Stimulated activated CD4-positive, alpha-beta T cell treated with anti-CD3 and anti-CD28 coated beads, Interleukin-4, amount 100 ng/mL, for 24 hours (primary cell): Measurements from ENCODE around the gene TAF15.

Source experiments
- DNase-seq: peaks from one replicate; pipeline ENCODE4 v3.0.0-alpha.2; 2020

TAF15 gene

DNA sequence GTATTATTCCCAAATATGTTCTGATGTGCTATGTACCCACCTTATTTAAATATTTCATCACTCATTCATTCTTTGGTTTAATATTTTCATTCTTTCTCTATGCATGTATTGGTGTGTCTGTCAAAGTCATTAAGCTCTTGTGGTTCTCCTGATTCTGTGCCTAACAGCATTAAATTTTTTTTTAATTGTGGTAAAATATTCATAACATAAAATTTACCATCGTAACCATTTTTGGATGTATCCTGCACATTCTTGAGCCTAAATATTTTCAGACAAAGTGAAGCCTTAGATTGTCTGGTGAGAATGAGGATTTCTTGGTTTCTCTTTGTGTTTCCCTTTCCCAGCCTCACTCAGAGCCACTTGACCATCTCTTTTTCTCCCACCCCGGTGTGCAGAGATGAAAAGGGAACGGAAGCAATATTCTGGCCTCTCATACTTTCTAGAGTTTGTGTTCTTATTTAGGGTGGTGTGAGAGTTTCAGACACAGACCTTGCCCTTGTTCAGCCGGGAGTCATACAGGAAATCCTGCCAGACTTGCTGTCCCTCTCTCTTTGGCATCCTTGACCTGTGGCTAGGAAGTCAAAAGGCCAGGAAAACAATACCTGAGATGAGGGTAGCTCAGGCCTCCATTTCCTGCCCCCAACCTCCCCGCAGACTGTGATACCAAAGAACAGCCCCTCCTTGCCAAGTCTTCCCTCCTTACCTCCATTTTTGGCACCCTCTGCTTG is 66.0 kb downstream of the TAF15 start:
- no peak for DNase-seq

DNA sequence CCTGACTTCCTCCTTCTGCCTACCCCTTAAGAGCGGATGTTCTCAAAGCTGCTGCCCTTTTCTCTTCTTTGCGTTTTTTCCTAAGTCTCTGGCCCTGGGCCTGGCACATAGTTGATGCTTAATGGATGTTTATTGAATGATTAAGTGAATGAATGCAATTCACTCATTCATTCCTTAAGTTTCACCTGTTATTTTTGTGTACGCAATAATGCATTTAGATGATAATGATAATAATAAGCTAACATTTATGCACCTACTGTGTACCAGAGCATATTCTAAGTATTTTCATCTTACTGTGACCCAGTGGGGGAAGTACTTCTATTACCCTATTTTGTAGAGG is 66.5 kb downstream of the TAF15 start:
- DNase-seq = no peak

DNA sequence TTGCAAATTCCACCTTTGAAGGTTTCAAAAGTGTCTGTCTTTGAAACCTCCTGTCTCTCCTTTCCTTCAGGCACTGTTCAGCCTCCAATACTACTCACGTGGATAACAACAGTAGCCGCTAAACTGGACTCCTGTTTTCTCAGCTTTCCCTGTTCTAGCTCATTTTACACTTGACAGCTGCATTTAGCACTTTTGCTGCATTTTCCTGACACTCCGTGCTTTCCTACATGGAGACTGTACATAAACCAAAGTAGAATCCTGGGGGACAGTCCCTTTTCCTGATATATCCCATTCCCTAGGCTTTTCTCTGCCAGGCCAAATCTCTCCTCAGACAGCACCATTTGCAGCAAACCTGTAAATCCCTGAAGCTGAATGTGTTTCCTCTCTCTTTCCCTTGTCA is 67.2 kb downstream of the TAF15 start:
- DNase-seq = no peak

DNA sequence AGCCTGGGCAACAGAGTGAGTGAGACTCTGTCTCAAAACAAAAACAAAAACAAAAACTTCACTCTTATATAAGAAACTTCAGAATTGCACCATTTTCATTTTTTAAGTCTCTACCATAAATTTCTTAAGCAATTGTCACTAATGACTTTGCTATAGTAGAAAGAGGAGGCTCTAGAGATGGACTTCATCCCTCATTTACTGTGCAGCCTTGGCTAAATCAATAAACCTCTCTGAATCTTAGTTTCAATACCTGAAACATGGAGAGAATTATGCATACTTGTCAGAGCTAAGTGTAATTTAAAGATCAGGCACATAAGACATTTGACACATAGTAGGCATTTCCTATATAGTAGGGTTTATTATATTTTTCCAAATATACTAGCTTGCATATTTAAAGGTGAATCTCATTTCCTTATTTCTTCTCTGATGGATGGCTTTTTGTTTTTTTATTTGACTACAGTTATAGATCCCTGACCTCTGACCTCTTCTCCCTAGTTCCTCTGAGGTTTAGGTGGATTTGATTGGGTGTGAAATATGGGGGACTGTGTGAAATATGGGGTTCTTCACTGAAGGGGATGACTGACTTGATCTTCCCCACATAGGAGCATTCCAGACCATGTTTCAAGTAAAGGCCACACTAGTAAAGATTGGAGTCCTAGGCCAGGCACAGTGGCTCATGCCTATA is 68.2 kb downstream of the TAF15 start:
- DNase-seq = no peak

GRCh38 chr17:35878361-35878760 is 69.1 kb downstream of the TAF15 start:
- DNase-seq = no peak

DNA sequence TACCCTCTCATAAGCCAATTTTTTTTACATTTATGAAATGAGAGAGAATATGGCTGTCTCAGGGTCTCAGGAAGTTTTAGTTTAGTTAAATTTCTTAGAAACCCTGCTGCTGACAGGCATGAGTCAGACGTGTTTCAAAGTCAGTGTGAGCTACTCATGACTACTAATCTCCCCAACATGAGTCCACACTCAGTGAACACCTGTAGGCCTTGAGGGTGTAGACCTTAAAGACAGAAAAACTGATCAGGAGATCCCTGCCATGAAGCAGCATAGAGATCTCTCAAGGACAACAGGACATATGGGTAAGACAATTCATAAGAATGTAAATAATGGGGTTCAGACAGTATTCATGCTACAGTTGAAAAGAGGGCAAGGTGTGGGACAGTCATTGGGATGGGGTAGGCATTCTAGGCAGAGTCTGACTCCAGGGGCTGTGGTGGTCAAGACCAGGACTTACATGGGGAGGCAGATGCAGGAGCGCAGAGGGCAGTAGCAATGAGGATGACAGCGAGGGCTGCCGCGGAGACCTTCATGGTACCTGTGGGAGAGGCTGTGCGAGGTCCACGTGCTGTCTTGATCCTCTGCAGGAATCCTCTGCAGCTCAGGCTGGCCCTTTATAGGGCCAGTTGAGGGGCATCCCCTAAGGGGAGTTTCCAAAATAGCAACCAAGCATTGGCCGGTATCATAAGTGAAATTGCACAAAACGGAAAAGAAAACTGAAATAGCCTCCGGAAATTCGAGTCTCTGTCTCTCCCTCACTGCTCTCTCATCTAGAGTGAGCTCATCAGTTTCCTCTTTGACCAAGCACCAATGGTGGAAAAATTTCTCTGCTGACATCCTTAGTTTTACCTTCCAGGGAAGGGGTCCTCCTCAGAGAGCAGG is 70.7 kb downstream of the TAF15 start, which contains the start of gene CCL5:
CCL5 (minus strand) TSS at position 588 of the 882 bp plus-strand sequence.
- peak; percentile 33 for DNase-seq

- DNase-seq = peak; percentile 19
Measured at GRCh38 chr17:35889241-35889640, 80.0 kb downstream of the TAF15 start.

DNA sequence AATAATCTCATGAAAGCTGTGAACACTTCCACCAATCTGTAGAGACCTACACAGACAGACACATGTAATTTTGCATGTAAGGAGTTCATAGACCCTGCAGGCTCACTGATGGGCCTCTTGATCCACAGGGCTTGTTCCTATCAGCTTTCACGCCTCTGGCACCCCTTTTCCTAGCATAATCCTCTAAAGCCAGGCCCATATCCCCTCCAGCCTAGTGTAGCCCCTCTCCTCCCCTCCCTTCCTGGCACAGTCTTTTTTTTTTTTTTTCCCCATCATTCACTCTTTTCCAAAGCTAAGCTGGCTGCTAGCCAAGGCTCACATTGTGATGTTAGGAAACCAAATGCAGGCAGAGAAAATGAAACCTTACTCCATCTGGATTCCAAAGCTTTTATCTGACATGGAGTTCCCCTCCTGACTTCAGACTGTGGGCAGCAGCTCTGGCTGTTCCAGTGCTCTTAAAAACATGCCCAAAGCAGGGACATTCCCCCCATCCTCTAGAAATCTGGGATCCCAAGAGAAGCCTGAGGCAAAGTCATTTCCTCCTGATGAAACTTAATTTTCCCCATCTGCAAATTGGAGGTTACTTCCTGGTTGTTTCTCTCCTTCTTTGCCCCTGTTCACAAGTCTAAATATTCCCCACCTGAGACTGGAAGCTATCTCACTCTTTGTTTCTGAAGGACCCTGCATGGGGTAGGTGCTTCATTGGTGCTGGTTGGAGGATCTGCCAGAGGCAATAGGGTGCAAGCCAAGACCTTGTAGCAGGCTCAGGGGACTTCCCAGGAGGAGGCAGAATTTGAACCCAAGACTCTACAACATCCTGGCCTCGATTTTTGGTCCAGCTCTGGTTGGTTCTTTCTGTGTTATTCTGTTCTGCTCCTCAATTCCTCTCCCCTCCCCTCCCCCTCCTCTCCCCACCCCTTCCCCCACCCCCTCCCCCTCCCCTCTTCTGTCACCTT is 80.8 kb downstream of the TAF15 start:
- no peak for DNase-seq

GRCh38 chr17:35890774-35891155 is 81.5 kb downstream of the TAF15 start:
- DNase-seq = peak; percentile 17

- no peak for DNase-seq
Measured at GRCh38 chr17:35891269-35891668, 82.0 kb downstream of the TAF15 start.

- peak; percentile 55 for DNase-seq
Measured at GRCh38 chr17:35892091-35893035, 83.1 kb downstream of the TAF15 start.

DNA sequence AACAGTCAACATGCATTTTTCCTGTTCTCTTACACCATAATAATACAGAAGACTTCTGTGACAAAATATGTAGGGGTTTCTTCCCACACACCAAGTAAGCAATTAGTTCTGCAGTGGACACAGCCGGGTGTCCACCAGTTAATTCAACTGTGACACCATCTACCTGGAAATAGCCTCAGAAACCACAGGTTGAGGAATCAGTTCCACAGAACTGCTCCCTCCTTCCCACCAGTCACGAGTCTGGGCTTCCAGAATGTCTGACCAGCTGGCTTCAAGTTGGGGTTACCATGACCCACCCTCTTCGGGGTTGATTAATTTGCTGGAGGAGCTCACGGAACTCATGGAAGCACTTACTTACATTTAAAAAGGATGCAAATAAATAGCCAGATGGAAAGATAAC is 84.5 kb downstream of the TAF15 start:
- no peak for DNase-seq

DNA sequence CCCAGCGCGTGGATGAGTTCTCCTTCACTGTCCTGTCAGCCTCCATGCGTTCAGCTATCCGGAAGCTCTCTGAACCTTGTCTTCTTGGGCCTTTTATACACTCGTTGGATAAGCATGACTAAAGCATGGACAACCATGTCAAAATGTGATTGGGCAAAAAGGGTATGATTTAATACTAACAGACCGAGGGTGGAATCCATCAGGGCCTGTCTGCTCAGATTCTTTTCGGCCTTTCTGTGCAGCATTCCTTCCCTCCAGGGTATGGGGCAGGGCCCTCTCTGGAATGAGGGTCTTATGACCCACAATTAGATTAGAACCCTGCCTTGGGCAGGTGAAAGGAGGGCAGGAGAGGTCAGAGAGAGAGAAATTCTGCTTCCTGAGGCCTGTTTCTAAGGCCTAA is 84.9 kb downstream of the TAF15 start:
- DNase-seq = no peak

DNA sequence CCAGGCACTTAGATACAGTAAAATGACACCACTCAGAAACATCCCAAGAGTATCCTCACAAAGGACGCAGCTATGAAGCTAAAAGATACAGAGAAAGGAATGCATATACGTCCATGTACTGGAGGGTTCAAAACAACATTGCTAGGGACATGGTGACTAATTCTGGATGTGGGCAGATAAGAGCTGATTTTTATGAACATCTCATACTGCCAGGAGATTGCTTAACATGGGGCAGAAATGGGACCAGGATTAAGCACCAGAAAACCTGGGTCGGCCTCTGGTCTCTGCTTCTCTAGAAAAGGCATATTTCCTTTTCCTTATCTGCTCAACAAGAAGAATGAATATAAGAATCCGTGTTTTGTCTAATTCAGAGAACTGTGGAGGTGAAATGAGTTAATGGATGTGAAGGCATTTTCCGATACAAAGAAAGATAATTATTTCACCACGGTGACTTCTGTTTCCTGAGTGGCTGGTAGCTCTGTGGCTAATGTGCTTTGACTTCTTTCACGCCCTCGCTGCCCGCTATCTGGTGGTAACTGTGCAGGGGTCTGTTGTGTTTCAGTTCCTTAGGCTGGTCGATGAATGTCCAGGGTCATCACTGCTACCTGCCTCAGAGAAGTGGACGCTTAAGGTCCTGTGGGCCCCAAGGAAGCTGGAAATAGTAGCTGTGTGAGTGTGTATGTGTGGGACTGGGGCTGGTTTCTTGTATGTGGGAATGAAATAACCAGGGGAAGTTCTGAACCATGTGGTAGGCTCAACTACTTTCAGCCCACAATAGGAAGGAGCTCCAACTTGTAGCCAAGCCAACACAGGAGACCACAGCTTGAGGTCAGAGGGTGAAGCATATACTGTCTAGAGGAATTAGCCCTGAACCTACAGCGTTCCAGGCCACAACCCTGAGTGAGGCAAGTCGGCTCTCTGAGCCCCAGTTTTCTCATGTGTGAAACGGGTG is 86.6 kb downstream of the TAF15 start:
- peak; percentile 34 for DNase-seq
